Smooth muscle cell (in vitro differentiated cells): ENCODE results near the gene ANAPC16. TPM values are rescaled to one million over a fixed set of nuclear protein-coding genes. Genes with fewer than 3 reads are reported as not detected.
"Not testable (repeated sequence)": the region's sequence is repeated elsewhere in the genome, so short reads cannot be mapped to it uniquely, and the experiment has no call there.

Experiments used
- DNase-seq: peaks from one replicate; lab custom pipeline; 2025; ENCODE audit not compliant: unreplicated experiment; lab: John Stamatoyannopoulos, UW
- H2AFZ ChIP-seq: fragments of 200-600 bp; sonication (generic); 2 replicates; pipeline ENCODE4 v1.6.0; 2016; ENCODE audit warnings: antibody characterized with exemption, low read depth, mild to moderate bottlenecking
- H3F3A ChIP-seq: fragments of 200-600 bp; sonication (generic); 2 replicates; pipeline ENCODE4 v1.6.0; 2017; ENCODE audit warnings: antibody characterized with exemption, low read depth
- H3K27ac ChIP-seq: fragments of 200-600 bp; sonication (generic); 2 replicates; pipeline ENCODE4 v1.5.1; 2016; ENCODE audit warnings: low read depth, mild to moderate bottlenecking
- H3K27me3 ChIP-seq: fragments of 200-600 bp; sonication (generic); 2 replicates; pipeline ENCODE4 v1.6.1; 2016; ENCODE audit warnings: low read depth, mild to moderate bottlenecking
- H3K36me3 ChIP-seq: fragments of 200-600 bp; sonication (generic); 2 replicates; pipeline ENCODE4 v1.5.1; 2016; ENCODE audit warnings: low read depth
- H3K4me1 ChIP-seq: fragments of 200-600 bp; sonication (generic); 2 replicates; pipeline ENCODE4 v1.5.1; 2016; ENCODE audit warnings: low read depth
- H3K4me2 ChIP-seq: fragments of 200-600 bp; sonication (generic); 2 replicates; pipeline ENCODE4 v1.6.0; 2016; ENCODE audit warnings: mild to moderate bottlenecking
- H3K4me3 ChIP-seq: fragments of 200-600 bp; sonication (generic); 2 replicates; pipeline ENCODE4 v1.5.1; 2016; ENCODE audit warnings: mild to moderate bottlenecking
- H3K79me2 ChIP-seq: fragments of 200-600 bp; sonication (generic); 2 replicates; pipeline ENCODE4 v1.6.0; 2016; ENCODE audit warnings: low read depth, mild to moderate bottlenecking
- H3K9ac ChIP-seq: fragments of 200-600 bp; sonication (generic); 2 replicates; pipeline ENCODE4 v1.6.0; 2016; ENCODE audit warnings: low read depth
- H3K9me3 ChIP-seq: fragments of 200-600 bp; sonication (generic); replicated peaks from 2 replicates; pipeline ENCODE4 v1.5.1; 2016; ENCODE audit warnings: low read depth
- H4K20me1 ChIP-seq: fragments of 200-600 bp; sonication (generic); 2 replicates; pipeline ENCODE4 v1.6.0; 2016; ENCODE audit warnings: low read depth
- CTCF ChIP-seq: fragments of 200-600 bp; sonication (generic); IDR thresholded peaks from 2 replicates; pipeline ENCODE4 v1.5.1; 2017; ENCODE audit warnings: borderline replicate concordance, mild to moderate bottlenecking, antibody characterized with exemption; ENCODE audit not compliant: insufficient read depth, poor library complexity, severe bottlenecking
- WGBS: methylation state at CpG from one replicate; pipeline ENCODE4 v1.1.7; 2016; ENCODE audit warnings: low lambda C conversion rate; 5-methylcytosine and 5-hydroxymethylcytosine counted together
- polyA plus RNA-seq: library from polyadenylated mRNA; unstranded; fragments of >200 nt; fragmentation: Nextera tagmentation; extraction: Ambion mirVana; gene quantifications from 2 replicates; pipeline ENCODE4 v1.2.1, GENCODE V29; 2016
- total RNA-seq: library from RNA; depleted of rRNA; stranded (reverse); fragments of >200 nt; gene quantifications from 2 replicates; pipeline ENCODE4 v1.2.3, GENCODE V29; 2014

The ANAPC16 gene
- total and polyA plus RNA-seq, 2 experiments from 2014 or later = 76.4 to 81.8 TPM

DNA sequence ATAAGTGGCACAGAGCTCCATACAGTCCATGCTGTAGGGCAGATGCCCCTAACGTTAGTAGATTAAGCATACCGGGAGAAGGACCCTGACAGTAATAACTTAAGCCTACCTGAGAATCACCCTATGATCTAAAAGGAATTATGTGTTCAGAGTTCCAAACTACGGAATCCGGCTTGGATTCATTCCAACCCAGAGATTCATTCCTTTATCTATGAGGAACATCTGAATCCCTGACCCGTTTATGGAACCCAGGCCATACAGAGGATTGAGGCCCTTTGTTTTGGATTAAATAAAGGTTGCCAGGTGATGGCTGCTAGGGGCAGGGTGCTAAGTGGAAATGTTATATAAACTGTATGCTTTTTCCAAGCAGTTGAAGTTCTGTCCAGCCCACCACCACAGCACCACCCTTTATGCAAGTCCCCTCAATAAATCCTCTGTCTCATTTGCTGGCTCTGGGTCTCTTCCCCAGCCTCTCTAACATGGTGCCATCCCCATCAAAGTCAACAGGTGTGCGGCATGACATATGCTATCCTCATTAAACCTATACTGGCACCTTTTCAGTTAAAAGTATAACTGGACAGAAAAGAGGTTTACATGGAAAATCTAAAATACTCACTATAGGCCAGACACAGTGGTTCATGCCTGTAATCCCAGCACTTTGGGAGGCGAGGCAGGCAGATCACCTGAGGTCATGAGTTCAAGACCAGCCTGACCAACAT is 9.1 kb upstream of the ANAPC16 start:
- Histone ChIP-seq H3K4me1 (no peaks in the 10 kb centered on the region), H3K27me3 (no peaks in the 10 kb centered on the region), H4K20me1 (peaks cover 13% of the 10 kb centered on the region), H3K4me2 (no peak overlapping the region), H3K9ac (no peak overlapping the region), H3K27ac (no peak overlapping the region), H3F3A (no peaks in the 10 kb centered on the region), H3K79me2 (peaks cover under 1% of the 10 kb centered on the region), H2AFZ (no peak overlapping the region), H3K36me3 (no peaks in the 10 kb centered on the region), H3K9me3 (no peaks in the 10 kb centered on the region), H3K4me3 (no peak overlapping the region)
- WGBS = 92% methylated on average over 7 of the region's 7 CpGs
- no peak for TF ChIP-seq CTCF
- DNase-seq = no peak

DNA sequence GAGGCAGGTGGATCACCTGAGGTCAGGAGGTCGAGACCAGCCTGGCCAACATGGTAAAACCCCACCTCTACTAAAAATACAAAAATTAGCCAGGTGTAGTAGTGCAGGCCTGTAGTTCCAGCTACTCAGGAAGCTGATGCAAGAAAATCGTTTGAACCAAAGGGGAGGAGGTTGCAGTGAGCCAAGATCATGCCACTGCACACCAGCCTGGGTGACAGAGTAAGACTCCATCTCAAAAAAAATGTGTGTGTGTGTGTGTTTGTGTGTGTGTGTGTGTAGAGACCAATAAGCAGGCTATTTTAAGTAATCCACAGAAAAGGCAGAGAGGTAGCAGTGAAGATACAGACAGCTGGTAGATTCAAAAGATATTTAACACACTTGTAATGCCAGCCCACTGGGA is 7.3 kb upstream of the ANAPC16 start:
- H3K4me1 ChIP-seq, H3K27me3 ChIP-seq, H3K27ac ChIP-seq, DNase-seq, H3K4me2 ChIP-seq, H3K9me3 ChIP-seq, H3F3A ChIP-seq, H3K9ac ChIP-seq, H3K36me3 ChIP-seq, H2AFZ ChIP-seq, H3K4me3 ChIP-seq: not testable (repeated sequence)
- Histone ChIP-seq H3K79me2 (peaks cover 14% of the 10 kb centered on the region), H4K20me1 (peaks cover 13% of the 10 kb centered on the region)
- 82% methylated on average over 2 of the region's 2 CpGs for WGBS

GRCh38 chr10:72211381-72211780 is 4.4 kb upstream of the ANAPC16 start:
- H3K9ac ChIP-seq, DNase-seq, H2AFZ ChIP-seq, H3K4me3 ChIP-seq, H3K27me3 ChIP-seq, H3K36me3 ChIP-seq, H3K27ac ChIP-seq, H3F3A ChIP-seq, H4K20me1 ChIP-seq, H3K9me3 ChIP-seq, H3K4me2 ChIP-seq: not testable (repeated sequence)
- Histone ChIP-seq H3K4me1 (peaks cover 11% of the 10 kb centered on the region), H3K79me2 (peaks cover 35% of the 10 kb centered on the region)
- 70% methylated on average over 11 of the region's 11 CpGs for WGBS

DNA sequence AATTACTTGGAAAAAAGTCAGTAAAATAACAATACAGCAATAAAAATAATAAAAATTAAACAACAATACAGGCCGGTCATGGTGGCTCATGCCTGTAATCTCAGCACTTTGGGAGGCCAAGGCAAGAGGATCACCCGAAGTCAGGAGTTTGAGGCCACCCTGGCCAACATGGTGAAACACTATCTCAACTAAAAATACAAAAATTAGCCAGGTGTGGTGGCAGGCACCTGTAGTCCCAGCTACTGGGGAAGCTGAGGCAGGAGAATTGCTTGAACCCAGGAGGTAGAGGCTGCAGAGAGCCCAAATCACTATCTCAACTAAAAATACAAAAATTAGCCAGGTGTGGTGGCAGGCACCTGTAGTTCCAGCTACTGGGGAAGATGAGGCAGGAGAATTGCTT is 4.0 kb upstream of the ANAPC16 start:
- H3K4me1 ChIP-seq = peaks cover 14% of the 10 kb centered on the region
- H3K36me3 ChIP-seq, H3K4me3 ChIP-seq, H3F3A ChIP-seq, H3K27me3 ChIP-seq, H2AFZ ChIP-seq, H4K20me1 ChIP-seq, H3K4me2 ChIP-seq, H3K9me3 ChIP-seq, H3K27ac ChIP-seq, DNase-seq, H3K9ac ChIP-seq: not testable (repeated sequence)
- H3K79me2 ChIP-seq = peaks cover 39% of the 10 kb centered on the region
- 96% methylated on average over 2 of the region's 2 CpGs for WGBS

DNA sequence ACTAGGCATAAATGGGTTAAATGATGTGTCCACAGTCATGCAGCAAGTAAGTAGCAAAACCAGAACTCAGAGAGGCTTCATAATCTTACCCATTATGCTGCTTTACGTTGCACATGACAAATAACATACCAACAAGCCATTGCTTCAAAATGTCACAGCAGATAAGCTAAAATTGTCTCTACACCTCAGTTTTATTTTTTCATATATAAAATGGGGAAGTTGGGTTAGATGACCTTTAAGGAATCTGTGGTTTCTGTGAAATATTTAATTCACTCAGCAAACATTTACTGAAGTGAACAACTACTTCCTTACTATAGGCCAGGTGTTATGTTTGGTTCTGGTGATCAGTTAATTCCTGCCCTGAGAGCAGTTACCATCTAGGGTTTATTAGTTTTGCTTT is 2.5 kb downstream of the ANAPC16 start:
- 45% methylated on average over 1 of the region's 1 CpG for WGBS
- H3K4me2 ChIP-seq = no peak overlapping the region

More for the DNA sequence above, 2.5 kb downstream of the ANAPC16 start:
- Histone ChIP-seq H3K27me3 (no peaks in the 10 kb centered on the region), H3K4me3 (no peak overlapping the region), H4K20me1 (no peaks in the 10 kb centered on the region), H3K9me3 (no peaks in the 10 kb centered on the region), H3K27ac (peak overlapping the region; percentile 5), H3K79me2 (peaks cover 54% of the 10 kb centered on the region), H3K4me1 (peaks cover 20% of the 10 kb centered on the region), H3F3A (peaks cover 11% of the 10 kb centered on the region), H3K9ac (no peak overlapping the region), H2AFZ (no peak overlapping the region), H3K36me3 (no peaks in the 10 kb centered on the region)
- no peak for TF ChIP-seq CTCF
- no peak for DNase-seq
